ENCODE results near the gene ADAM22. TPM values are rescaled to one million over a fixed set of nuclear protein-coding genes. Genes with fewer than 3 reads are reported as not detected.

ADAM22 gene
- total and polyA plus RNA-seq, 7 donors = under 0.01 to 3.5 (median 1.4) TPM

DNA sequence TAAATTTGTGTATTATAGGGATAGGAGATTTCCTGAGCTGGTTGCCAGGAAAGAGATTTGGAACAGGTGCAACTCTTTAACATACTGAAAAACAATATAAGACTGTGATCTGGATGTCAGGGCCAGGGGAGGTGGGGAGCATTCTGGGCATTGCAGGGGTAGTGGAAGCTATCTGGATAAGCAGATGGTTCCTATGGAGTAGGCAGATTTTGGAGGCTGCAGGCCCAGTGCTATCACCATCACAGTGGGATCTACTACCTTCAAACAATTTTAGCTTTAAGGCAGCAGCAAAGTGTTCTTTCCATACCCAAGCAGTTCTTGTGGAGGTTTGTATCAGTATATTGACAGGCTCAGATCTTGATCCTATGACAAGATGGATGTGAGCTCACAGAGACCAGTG is 71.1 kb downstream of the ADAM22 start:
- Histone ChIP-seq H3K27ac (no peak overlapping the region), H3K4me1 (no peaks in the 10 kb centered on the region), H3K4me3 (no peak overlapping the region), H3K27me3 (no peaks in the 10 kb centered on the region), H3K36me3 (no peaks in the 10 kb centered on the region), H3K9me3 (no peaks in the 10 kb centered on the region)
- intact Hi-C loops (cut with DNase I) = no loop called here
- no peak for DNase-seq
- TF ChIP-seq POLR2AphosphoS5 (IDR thresholded peaks at IDR 0.05) (no peak), POLR2A (IDR thresholded peaks at IDR 0.05) (no peak), EP300 (IDR thresholded peaks at IDR 0.05) (no peak)
- TF ChIP-seq, protein P1, sequence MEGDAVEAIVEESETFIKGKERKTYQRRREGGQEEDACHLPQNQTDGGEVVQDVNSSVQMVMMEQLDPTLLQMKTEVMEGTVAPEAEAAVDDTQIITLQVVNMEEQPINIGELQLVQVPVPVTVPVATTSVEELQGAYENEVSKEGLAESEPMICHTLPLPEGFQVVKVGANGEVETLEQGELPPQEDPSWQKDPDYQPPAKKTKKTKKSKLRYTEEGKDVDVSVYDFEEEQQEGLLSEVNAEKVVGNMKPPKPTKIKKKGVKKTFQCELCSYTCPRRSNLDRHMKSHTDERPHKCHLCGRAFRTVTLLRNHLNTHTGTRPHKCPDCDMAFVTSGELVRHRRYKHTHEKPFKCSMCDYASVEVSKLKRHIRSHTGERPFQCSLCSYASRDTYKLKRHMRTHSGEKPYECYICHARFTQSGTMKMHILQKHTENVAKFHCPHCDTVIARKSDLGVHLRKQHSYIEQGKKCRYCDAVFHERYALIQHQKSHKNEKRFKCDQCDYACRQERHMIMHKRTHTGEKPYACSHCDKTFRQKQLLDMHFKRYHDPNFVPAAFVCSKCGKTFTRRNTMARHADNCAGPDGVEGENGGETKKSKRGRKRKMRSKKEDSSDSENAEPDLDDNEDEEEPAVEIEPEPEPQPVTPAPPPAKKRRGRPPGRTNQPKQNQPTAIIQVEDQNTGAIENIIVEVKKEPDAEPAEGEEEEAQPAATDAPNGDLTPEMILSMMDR (IDR thresholded peaks at IDR 0.05) = no peak

DNA sequence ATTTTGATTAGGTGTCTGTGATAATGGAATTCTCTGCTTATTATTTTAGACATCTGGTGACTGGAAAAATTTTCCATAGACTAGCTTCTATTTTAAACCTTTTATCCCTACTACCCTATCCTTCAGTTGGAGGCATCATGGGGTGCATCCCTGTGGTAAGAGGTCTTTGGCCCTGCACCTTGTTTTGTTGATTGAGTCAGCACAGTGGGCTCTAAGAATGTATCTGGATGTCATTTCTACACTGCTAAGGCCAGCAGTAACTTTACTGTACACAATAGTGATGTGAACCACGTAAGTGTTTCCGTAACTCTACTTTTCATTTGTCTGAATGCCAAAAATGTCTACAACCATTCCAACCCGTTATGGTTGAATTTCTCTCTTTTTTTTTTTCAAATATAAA is 75.6 kb downstream of the ADAM22 start:
- no peak overlapping the region for H3K27ac ChIP-seq
- H3K4me3 ChIP-seq = no peak overlapping the region
- no peaks in the 10 kb centered on the region for H3K36me3 ChIP-seq
- no peak for DNase-seq
- 88 to 90% methylated on average over 3 of the region's 3 CpGs for WGBS, 2 donors
- TF ChIP-seq, protein P1 (IDR thresholded peaks at IDR 0.05) = no peak
- TF ChIP-seq POLR2A (IDR thresholded peaks at IDR 0.05) = no peak
- H3K27me3 ChIP-seq = no peaks in the 10 kb centered on the region
- no peaks in the 10 kb centered on the region for H3K9me3 ChIP-seq
- intact Hi-C loops (cut with DNase I) = no loop called here
- no peaks in the 10 kb centered on the region for H3K4me1 ChIP-seq

DNA sequence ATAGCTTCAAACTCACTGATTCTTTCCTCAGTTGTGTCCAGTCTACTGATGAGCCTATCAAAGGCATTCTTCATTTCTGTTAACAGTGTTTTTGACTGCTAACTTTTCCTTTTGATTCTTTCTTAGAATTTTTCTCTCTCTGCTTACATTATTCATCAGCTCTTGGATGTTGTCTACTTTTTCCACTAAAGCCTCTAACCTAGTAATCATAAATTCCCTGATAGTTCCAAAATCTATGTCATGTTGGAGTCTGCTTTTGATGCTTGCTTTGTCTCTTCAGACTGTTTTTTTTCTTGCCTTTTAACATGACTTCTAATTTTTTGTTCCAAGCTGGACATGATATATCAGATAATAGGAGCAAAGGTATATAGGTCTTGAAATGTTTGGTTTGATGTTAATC is 78.0 kb downstream of the ADAM22 start:
- H3K27me3 ChIP-seq = no peaks in the 10 kb centered on the region
- intact Hi-C loops (cut with DNase I) = no loop called here
- H3K36me3 ChIP-seq = no peaks in the 10 kb centered on the region
- no peak for TF ChIP-seq POLR2A (IDR thresholded peaks at IDR 0.05)
- no peak for DNase-seq
- H3K4me1 ChIP-seq = no peaks in the 10 kb centered on the region
- no peak overlapping the region for H3K4me3 ChIP-seq
- no peaks in the 10 kb centered on the region for H3K9me3 ChIP-seq
- H3K27ac ChIP-seq = no peak overlapping the region

DNA sequence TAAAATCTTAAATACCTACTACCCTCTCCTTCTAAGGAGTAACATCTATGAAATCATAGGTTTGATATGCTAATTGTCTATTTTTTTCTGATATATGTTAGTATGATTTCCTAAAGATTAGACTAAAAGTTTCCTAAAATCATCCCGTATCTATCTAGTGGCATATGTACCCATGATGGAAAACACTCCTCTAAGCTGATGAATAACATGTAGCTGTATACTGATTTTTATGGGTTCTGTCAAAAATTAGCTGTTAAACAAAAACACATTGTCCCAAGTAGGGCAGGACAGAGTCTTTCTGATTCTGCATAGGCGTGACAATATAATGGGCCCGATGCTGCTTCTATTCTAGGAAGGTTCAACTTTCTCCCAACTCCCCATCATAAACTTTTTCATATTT is 79.9 kb downstream of the ADAM22 start:
- Histone ChIP-seq H3K4me3 (no peak overlapping the region), H3K4me1 (no peaks in the 10 kb centered on the region), H3K36me3 (no peaks in the 10 kb centered on the region), H3K27ac (no peak overlapping the region), H3K27me3 (no peaks in the 10 kb centered on the region), H3K9me3 (no peaks in the 10 kb centered on the region)
- intact Hi-C loops (cut with DNase I) = no loop called here
- TF ChIP-seq POLR2AphosphoS5 (IDR thresholded peaks at IDR 0.05) (no peak), POLR2A (IDR thresholded peaks at IDR 0.05) (no peak), EP300 (IDR thresholded peaks at IDR 0.05) (no peak)
- TF ChIP-seq, protein P1 (IDR thresholded peaks at IDR 0.05) = no peak
- DNase-seq = no peak
- WGBS, 2 donors = 29 to 71% methylated on average over 3 of the region's 3 CpGs

DNA sequence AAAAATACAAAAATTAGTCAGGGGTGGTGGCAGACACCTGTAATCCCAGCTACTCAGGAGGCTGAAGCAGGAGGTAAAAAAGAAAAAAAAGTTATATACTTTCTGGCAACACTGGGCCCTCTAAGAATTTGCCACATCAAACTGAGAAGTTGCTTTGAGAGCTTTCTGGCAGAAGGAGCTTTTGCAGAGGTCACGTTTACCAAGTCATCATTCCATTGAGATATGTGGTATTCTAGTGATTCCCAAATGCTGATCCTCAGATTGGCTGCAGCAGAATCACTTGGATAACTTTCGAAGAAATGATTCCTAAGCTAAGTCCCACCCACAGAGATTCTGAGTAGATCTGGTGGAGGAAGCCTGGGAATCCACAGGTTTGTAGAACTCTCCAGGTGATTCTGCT is 80.5 kb downstream of the ADAM22 start:
- no peaks in the 10 kb centered on the region for H3K9me3 ChIP-seq
- no peaks in the 10 kb centered on the region for H3K36me3 ChIP-seq
- H3K4me1 ChIP-seq = no peaks in the 10 kb centered on the region
- intact Hi-C loops (cut with DNase I) = no loop called here
- TF ChIP-seq POLR2A (IDR thresholded peaks at IDR 0.05) = no peak
- no peak for TF ChIP-seq POLR2AphosphoS5 (IDR thresholded peaks at IDR 0.05)
- TF ChIP-seq, protein P1 (IDR thresholded peaks at IDR 0.05) = no peak
- no peak for TF ChIP-seq EP300 (IDR thresholded peaks at IDR 0.05)
- no peak for DNase-seq
- no peak overlapping the region for H3K4me3 ChIP-seq
- no peak overlapping the region for H3K27ac ChIP-seq
- H3K27me3 ChIP-seq = no peaks in the 10 kb centered on the region
- WGBS, 2 donors = 89 to 91% methylated on average over 2 of the region's 2 CpGs
